ENCODE results near the gene LMBR1L.

LMBR1L gene

DNA sequence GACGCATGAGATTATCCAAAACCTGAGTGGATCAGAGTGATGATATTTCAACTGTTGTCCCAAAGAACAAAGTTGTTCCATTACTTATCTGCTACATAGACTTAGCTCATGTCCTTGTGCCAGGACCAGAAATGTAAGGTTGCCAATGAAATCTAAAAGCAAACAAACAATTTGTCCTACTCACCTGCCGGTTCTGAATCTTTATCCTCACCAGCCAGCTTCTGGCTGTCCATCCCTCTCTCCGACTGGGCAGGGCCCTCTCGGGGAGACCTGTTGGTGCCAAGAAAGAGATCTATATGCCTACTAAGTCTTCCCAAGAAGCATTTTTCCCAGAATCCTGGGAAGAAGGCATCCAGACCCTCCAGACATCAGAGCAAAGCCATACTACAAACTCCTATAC, 55.6 kb downstream of the LMBR1L start:
- peak overlapping the region; percentile 44 for H3K27ac ChIP-seq
- TF ChIP-seq ZFX (IDR thresholded peaks at IDR 0.05) = no peak
- TF ChIP-seq, protein P1, sequence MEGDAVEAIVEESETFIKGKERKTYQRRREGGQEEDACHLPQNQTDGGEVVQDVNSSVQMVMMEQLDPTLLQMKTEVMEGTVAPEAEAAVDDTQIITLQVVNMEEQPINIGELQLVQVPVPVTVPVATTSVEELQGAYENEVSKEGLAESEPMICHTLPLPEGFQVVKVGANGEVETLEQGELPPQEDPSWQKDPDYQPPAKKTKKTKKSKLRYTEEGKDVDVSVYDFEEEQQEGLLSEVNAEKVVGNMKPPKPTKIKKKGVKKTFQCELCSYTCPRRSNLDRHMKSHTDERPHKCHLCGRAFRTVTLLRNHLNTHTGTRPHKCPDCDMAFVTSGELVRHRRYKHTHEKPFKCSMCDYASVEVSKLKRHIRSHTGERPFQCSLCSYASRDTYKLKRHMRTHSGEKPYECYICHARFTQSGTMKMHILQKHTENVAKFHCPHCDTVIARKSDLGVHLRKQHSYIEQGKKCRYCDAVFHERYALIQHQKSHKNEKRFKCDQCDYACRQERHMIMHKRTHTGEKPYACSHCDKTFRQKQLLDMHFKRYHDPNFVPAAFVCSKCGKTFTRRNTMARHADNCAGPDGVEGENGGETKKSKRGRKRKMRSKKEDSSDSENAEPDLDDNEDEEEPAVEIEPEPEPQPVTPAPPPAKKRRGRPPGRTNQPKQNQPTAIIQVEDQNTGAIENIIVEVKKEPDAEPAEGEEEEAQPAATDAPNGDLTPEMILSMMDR (conservative IDR thresholded peaks at IDR 0.05) = no peak

DNA sequence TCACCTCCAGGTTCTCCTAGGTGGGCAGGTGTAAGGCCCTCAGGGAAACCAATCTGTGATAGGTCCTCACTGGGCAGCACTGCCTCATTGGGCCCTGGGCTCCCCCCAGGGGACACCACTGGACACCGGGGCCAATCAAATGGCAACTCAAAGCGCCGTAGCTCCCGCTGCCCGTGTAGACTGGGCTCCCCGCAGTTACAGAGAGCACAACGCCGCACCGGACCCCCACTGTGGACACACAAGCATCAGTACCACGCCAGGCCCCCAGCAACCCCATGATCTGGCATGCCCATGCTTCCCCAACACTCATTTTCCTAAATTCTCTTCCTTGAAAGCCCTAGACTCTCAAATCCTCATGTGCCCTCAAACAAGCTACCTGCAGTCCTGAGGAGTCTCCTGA, 56.1 kb downstream of the LMBR1L start:
- peak overlapping the region; percentile 44 for H3K27ac ChIP-seq
- no peak for TF ChIP-seq ZFX (IDR thresholded peaks at IDR 0.05)
- TF ChIP-seq, protein P1 (conservative IDR thresholded peaks at IDR 0.05) = no peak

DNA sequence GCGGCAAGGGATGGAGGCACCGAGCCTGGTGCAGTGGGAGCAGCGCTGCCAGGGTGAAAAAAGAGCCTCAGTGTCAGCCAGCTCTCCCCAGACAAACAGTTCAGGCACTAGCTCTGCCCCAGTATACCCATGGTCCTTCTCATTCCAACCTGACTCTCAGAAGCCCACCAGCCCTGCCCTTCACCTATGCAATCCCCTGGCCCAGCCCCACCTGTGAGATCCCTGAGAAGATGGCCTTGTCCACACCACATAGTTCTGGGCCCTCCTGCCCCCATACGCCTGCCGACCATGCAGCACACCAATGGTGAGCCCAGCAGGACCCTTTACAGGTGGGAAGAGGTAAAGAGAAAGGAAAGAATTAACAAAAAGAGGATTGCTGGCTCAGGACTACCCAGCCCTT, 56.6 kb downstream of the LMBR1L start:
- H3K27ac ChIP-seq = peak overlapping the region; percentile 44
- TF ChIP-seq, protein P1 (conservative IDR thresholded peaks at IDR 0.05) = no peak
- no peak for TF ChIP-seq ZFX (IDR thresholded peaks at IDR 0.05)

DNA sequence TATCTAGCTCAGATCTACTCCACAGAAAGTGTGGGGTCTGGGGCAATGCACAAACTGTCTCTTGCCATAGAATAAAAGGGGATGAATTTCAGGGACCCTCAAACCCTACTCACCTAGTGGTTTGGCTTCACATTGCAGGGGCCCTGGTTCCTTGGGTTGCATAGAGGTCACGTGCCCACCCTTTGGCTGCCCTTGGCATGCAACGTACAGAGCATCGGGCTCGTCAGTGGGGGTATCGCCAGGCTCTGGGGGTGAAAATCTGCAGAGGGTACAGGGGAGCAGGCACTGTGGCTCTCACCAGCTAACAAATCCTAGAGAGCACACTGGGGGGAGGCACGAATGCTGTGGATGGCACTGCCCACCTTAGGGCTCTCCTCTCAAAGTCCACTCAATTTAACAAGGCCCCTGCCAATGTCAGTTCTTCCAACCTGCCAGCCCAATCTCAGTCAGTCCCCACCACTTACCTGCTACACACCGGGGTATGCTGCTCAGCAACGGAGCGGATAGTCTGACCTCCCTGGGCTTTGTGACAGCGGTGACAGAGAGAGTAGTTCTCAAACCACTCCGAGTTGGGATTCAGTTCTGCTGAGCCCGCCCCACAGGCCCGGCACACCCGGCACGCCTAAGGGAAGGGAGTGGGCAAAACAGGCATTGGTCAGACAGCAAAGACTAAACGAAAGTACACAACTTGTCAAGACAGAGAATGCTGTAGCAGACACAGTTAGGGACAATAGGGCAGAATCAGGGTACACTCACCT, 58.0 kb downstream of the LMBR1L start:
- H3K27ac ChIP-seq = peak overlapping the region; percentile 10; the same call in 1 of the 2 replicates
- TF ChIP-seq, protein P1 (conservative IDR thresholded peaks at IDR 0.05) = no peak
- no peak for TF ChIP-seq ZFX (IDR thresholded peaks at IDR 0.05)

DNA sequence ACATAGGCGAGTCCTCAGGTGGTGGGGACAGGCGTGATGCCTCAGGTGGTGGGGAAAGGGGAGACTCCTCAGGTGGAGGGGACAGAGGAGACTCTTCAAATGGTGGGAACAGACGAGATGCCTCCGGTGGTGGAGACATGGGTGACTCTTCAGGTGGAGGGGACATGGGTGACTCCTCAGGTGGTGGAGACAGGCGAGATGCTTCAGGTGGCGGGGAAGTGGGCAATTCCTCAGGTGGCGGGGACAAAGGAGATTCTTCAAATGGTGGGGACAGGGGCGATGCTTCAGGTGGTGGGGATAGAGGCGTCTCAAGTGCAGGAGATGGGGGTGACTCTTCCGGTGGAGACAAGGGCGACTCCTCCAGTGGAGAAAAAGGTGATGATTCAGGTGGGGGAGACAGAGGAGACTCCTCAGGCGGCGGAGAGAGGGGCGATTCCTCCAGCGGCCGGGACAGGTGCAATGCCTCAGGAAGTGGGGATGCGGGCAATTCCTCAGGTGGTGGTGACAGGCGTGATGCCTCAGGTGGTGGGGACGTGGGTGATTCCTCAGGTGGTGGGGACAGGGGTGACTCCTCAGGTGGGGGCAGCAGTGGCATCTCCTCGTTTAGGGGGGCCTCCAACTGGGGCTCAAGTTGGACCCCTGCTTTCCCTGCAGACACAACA, 58.7 kb downstream of the LMBR1L start:
- H3K27ac ChIP-seq = no peak overlapping the region
- no peak for TF ChIP-seq ZFX (IDR thresholded peaks at IDR 0.05)
- TF ChIP-seq, protein P1 (conservative IDR thresholded peaks at IDR 0.05) = no peak

DNA sequence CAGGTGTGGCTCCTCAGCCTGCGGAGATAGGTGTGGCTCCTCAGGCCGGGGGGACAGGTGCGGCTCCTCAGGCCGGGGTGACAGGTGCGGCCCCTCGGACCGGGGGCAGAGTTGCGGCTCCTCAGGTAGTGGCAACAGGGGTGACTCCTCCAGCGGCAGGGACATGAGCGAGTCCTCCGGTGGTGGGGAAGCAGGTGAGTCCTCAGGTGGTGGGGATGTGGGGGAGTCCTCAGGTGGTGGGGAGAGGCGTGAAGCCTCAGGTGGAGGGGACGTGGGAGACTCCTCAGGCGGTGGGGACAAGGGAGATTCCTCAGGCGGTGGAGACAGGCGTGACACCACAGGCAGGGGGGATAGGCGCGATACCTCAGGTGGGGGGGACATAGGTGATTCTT, 59.3 kb downstream of the LMBR1L start:
- H3K27ac ChIP-seq = no peak overlapping the region
- TF ChIP-seq ZFX (IDR thresholded peaks at IDR 0.05) = no peak
- TF ChIP-seq, protein P1 (conservative IDR thresholded peaks at IDR 0.05) = no peak
